T-helper 1 cell treated with Interleukin-12 subunit alpha and Interleukin-12 subunit beta and Interleukin-4 antibody, amounts not matched to agents 30 μg/mL and 1 μg/mL, for 36 hours (primary cell): ENCODE data around the gene VSTM5.
A peak's percentile ranks its signal among the peaks of the same experiment; 100 is the strongest.
"Not testable (repeated sequence)": the region's sequence is repeated elsewhere in the genome, so short reads cannot be mapped to it uniquely, and the experiment has no call there.

Experiments used
- H3K27ac Mint-ChIP-seq: one replicate; pipeline ENCODE4 v1.8.0; 2021; ENCODE audit warnings: mild to moderate bottlenecking, mixed read lengths
- H3K27me3 Mint-ChIP-seq: one replicate; pipeline ENCODE4 v1.8.0; 2021; ENCODE audit warnings: low read depth, mixed read lengths
- H3K36me3 Mint-ChIP-seq: one replicate; pipeline ENCODE4 v1.8.0; 2021; ENCODE audit warnings: low read depth, mixed read lengths
- H3K4me1 Mint-ChIP-seq: one replicate; pipeline ENCODE4 v1.8.0; 2021; ENCODE audit warnings: low read depth, mixed read lengths
- H3K4me3 Mint-ChIP-seq: one replicate; pipeline ENCODE4 v1.8.0; 2021; ENCODE audit warnings: mild to moderate bottlenecking, moderate library complexity, mixed read lengths
- H3K9me3 Mint-ChIP-seq: one replicate; pipeline ENCODE4 v1.8.0; 2021; ENCODE audit warnings: mixed read lengths

The VSTM5 gene

DNA sequence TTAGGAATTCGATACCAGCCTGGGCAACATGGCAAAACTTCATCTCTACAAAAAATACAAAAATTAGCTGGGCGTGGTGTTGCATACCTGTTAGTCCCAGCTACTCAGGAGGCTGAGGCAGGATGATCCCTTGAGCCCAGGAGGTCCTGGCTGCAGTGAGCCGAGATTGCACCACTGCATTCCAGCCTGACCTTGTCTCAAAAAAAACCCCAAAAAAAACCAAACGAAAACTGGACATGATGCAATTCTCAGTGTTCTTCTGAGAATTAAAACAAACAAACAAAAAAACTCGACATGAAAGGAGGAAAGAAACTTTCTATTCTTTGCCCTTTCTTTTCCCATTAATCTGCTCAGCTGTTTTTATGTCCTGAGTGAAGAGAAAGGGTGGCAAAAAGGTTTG, 58.9 kb downstream of the VSTM5 start:
- Mint-ChIP-seq H3K9me3 (no peaks in the 10 kb centered on the region), H3K4me1 (peaks cover 21% of the 10 kb centered on the region), H3K27me3 (no peaks in the 10 kb centered on the region), H3K27ac (no peak overlapping the region), H3K4me3 (no peak overlapping the region), H3K36me3 (peaks cover 53% of the 10 kb centered on the region)

- Mint-ChIP-seq H3K27ac (peak overlapping the region; percentile 82), H3K4me3 (peak overlapping the region; percentile 99), H3K36me3 (peaks cover 26% of the 10 kb centered on the region), H3K4me1 (peaks cover 40% of the 10 kb centered on the region), H3K9me3 (no peaks in the 10 kb centered on the region), H3K27me3 (no peaks in the 10 kb centered on the region)
Observed at GRCh38 chr11:93784935-93785360, 65.5 kb downstream of the VSTM5 start.

GRCh38 chr11:93784145-93784934, 66.1 kb downstream of the VSTM5 start, which contains the start of gene MED17:
Gene MED17 (plus strand): TSS chr11:93784282. CDS start chr11:93784514, 232 bp downstream.
- peaks cover 37% of the 10 kb centered on the region for H3K4me1 Mint-ChIP-seq
- H3K27me3 Mint-ChIP-seq = no peaks in the 10 kb centered on the region
- H3K4me3 Mint-ChIP-seq = peak within 1 kb of the TSS; percentile 99
- H3K9me3 Mint-ChIP-seq = no peaks in the 10 kb centered on the region
- H3K36me3 Mint-ChIP-seq = peaks cover 23% of the 10 kb centered on the region
- H3K27ac Mint-ChIP-seq = peak within 1 kb of the TSS; percentile 82

DNA sequence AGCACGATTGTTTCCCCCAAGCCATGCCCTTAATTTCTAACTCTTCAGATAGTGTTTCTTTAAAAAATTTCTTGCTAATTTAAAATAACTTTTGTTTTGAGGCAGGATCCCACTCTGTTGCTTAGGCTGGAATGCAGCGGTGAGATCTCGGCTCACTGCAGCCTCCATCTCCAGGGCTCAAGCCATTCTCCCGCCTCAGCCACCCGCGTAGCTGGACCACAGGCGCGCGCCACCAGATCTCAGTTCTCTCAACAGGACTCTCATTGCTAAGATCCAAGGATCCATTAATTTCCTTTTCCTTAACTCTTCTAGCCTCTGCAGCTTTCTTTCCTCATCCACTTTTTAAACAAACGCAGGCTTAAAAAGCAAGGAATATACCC, 66.7 kb downstream of the VSTM5 start:
- Mint-ChIP-seq H3K4me3 (peak overlapping the region; percentile 99), H3K4me1 (peaks cover 35% of the 10 kb centered on the region), H3K36me3 (peaks cover 21% of the 10 kb centered on the region), H3K27ac (peak overlapping the region; percentile 82), H3K27me3 (no peaks in the 10 kb centered on the region), H3K9me3 (peaks cover under 1% of the 10 kb centered on the region)

DNA sequence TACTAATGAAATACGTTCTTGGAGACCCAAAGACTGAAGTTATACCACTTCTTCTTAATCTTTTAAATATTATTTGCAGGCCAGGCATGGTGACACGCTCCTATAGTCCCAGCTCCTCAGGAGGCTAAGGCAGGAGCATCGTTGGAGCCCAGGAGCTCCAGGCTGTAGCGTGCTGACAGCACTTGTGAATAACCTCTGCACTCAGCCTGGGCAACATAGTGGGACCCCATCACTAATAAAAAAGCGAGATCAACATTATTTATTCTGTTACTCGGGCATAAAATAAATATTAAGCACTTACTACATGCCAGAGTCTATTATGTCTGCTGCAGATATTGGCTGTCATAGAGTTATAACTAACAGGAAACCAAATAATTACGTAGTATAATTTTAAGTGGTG, 67.1 kb downstream of the VSTM5 start:
- no peak overlapping the region for H3K27ac Mint-ChIP-seq
- peaks cover 19% of the 10 kb centered on the region for H3K36me3 Mint-ChIP-seq
- H3K4me1 Mint-ChIP-seq = peaks cover 34% of the 10 kb centered on the region
- no peaks in the 10 kb centered on the region for H3K27me3 Mint-ChIP-seq
- H3K4me3 Mint-ChIP-seq = peak overlapping the region; percentile 99
- peaks cover 3% of the 10 kb centered on the region for H3K9me3 Mint-ChIP-seq

- peaks cover 1% of the 10 kb centered on the region for H3K36me3 Mint-ChIP-seq
- no peaks in the 10 kb centered on the region for H3K27me3 Mint-ChIP-seq
- H3K4me3 Mint-ChIP-seq = no peak overlapping the region
- no peak overlapping the region for H3K27ac Mint-ChIP-seq
- no peaks in the 10 kb centered on the region for H3K4me1 Mint-ChIP-seq
- peaks cover 13% of the 10 kb centered on the region for H3K9me3 Mint-ChIP-seq
Observed at GRCh38 chr11:93775289-93775688, 75.1 kb downstream of the VSTM5 start.

DNA sequence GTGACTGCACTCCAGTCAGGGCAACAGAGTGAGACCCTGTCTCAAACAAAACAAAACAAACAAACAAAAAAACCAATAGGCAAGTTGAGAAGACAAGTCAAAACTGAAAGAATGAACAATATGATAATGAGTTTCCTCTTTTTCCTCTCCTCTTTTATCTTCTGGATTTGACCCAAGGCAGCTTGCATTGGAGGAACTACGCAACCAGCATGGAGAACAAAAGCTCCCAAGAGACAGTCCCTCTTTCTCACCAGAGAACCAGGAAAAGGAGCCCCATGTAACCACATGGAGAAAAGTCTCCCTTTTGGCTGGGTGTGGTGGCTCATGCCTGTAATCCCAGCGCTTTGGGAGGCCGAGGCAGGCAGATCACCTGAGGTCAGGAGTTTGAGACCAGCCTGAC, 75.9 kb downstream of the VSTM5 start:
- not testable (repeated sequence) for H3K27ac Mint-ChIP-seq, H3K4me1 Mint-ChIP-seq, H3K4me3 Mint-ChIP-seq, H3K27me3 Mint-ChIP-seq, H3K36me3 Mint-ChIP-seq
- H3K9me3 Mint-ChIP-seq = peaks cover 13% of the 10 kb centered on the region

GRCh38 chr11:93773601-93774200, 76.7 kb downstream of the VSTM5 start:
- Mint-ChIP-seq H3K27ac (no peak overlapping the region), H3K4me3 (no peak overlapping the region), H3K4me1 (no peaks in the 10 kb centered on the region), H3K9me3 (peaks cover 11% of the 10 kb centered on the region), H3K27me3 (no peaks in the 10 kb centered on the region), H3K36me3 (peaks cover 1% of the 10 kb centered on the region)

GRCh38 chr11:93773045-93773477, 77.4 kb downstream of the VSTM5 start:
- peaks cover 16% of the 10 kb centered on the region for H3K9me3 Mint-ChIP-seq
- no peaks in the 10 kb centered on the region for H3K4me1 Mint-ChIP-seq
- no peak overlapping the region for H3K4me3 Mint-ChIP-seq
- peaks cover 5% of the 10 kb centered on the region for H3K36me3 Mint-ChIP-seq
- no peaks in the 10 kb centered on the region for H3K27me3 Mint-ChIP-seq
- H3K27ac Mint-ChIP-seq = no peak overlapping the region

GRCh38 chr11:93772123-93772522, 78.3 kb downstream of the VSTM5 start:
- H3K4me3 Mint-ChIP-seq = no peak overlapping the region
- peaks cover 9% of the 10 kb centered on the region for H3K36me3 Mint-ChIP-seq
- H3K27me3 Mint-ChIP-seq = no peaks in the 10 kb centered on the region
- H3K4me1 Mint-ChIP-seq = no peaks in the 10 kb centered on the region
- no peak overlapping the region for H3K27ac Mint-ChIP-seq
- peaks cover 20% of the 10 kb centered on the region for H3K9me3 Mint-ChIP-seq

DNA sequence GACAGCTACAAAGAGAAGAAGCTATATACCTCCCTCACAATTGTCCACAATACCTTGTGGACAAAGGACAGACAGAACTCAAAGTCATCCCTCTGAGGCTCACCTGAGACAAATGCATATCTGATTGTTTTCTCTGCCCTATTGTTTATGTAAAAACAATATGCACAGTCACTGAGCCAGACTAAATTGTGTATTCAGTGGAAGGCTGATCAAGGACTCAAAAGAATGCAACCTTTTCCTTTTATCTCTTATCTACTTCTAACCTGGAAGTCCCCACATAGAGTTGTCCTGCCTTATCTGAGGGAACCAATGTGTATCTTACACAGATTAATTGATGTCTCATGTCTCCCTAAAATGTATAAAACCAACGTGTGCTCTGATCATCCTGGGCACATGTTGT, 80.3 kb downstream of the VSTM5 start:
- no peak overlapping the region for H3K27ac Mint-ChIP-seq
- H3K9me3 Mint-ChIP-seq = peaks cover 32% of the 10 kb centered on the region
- H3K27me3 Mint-ChIP-seq = no peaks in the 10 kb centered on the region
- H3K36me3 Mint-ChIP-seq = peaks cover 27% of the 10 kb centered on the region
- no peak overlapping the region for H3K4me3 Mint-ChIP-seq
- H3K4me1 Mint-ChIP-seq = no peaks in the 10 kb centered on the region
